ENCODE measurements around the gene KRTAP10-1. TPM values are rescaled to one million over a fixed set of nuclear protein-coding genes. Genes with fewer than 3 reads are reported as not detected.

KRTAP10-1 gene
- total and polyA plus RNA-seq, 2 of the 8 experiments (the other 6 are each of a cell fraction or from before 2014, with no cell fraction given): 0.08 TPM; not detected in 1

DNA sequence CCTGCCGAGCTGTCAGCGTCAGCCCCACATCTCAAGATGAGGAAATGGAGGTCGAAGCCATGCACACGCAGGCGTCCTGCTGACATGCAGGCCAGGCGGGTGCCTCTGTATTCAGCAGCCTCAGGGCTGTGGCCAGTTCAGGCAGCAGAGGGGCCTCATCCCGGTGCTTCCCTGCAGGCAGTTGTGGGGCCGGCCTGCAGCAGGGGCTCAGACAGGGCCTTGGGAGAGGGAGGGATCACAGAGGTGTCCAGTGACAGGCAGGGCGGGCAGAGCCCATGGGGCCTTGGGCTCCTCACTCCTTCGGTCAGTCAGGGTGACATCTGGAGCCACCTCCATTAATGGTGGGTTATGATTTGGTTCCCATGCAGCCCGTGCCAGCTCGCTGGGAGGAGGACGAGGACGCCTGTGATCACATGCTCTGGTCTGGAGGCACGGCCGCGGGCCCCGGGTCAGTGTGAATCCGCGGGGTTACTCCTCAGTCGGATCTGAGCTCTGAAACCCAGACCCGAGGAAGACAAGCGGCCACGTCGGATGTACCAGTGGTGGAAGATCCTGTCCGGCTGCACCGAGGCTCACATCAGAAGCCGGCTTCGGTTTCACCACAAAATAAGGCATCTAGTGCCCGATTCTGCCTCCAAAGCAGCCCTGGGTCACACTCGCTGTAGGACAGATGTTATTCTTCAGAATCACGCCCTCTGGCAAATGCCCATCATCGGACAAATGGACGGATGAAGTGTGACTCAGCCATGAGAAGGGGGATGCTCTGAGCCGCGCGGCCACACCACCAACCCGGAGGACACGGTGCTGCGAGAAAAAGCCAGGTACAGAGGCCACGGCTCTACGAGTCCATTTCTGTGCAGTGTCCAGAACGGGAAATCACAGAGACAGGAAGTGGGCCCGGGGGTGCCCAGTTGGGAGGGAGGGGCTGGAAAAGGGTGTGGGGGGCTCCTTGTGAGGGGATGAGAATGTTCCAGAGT, 33.4 kb downstream of the KRTAP10-1 start (continued):
- no peak for TF ChIP-seq SAP30 (IDR thresholded peaks at IDR 0.05; ENCODE audit: insufficient read depth, insufficient replicate concordance, low read length)
- TF ChIP-seq SIN3A (conservative IDR thresholded peaks at IDR 0.05 in 1 of 2, IDR thresholded peaks at IDR 0.05 in 1 of 2; ENCODE audit: low read depth in 1 of 2, low read length in 2 of 2): no peak
- no peak for TF ChIP-seq ASH2L (IDR thresholded peaks at IDR 0.05; ENCODE audit: low read length)
- TF ChIP-seq BRCA1 (IDR thresholded peaks at IDR 0.05; ENCODE audit: low read depth, low read length): no peak
- no peak for TF ChIP-seq BACH1 (IDR thresholded peaks at IDR 0.05; ENCODE audit: low read length)

Data from H1 (cell line).